ENCODE data around the gene L3MBTL4.

DNA sequence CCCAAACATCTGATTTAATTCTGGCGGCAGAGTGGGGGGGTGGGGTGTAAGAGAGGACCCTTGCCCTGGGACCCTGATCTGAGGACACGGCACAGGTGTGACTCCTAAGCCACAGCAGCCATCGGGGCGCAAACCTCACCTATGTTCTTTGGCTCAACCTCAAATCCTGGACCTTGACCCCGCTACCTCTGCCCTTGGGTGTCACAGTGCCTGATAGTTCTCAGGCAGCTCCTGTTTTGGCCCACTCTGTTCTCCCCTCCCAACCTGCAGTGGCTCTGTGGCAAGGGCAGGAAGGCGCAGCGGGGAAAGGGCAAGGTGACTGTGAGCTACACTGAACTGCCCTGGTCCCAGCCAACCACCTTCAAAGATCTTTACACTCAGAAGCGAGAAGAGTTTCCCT lies 152.8 kb downstream of the L3MBTL4 start:
- no peak for TF ChIP-seq SIN3A (IDR thresholded peaks at IDR 0.05; ENCODE audit: borderline replicate concordance, insufficient read depth, low read depth, low read length)
- TF ChIP-seq, protein P1, sequence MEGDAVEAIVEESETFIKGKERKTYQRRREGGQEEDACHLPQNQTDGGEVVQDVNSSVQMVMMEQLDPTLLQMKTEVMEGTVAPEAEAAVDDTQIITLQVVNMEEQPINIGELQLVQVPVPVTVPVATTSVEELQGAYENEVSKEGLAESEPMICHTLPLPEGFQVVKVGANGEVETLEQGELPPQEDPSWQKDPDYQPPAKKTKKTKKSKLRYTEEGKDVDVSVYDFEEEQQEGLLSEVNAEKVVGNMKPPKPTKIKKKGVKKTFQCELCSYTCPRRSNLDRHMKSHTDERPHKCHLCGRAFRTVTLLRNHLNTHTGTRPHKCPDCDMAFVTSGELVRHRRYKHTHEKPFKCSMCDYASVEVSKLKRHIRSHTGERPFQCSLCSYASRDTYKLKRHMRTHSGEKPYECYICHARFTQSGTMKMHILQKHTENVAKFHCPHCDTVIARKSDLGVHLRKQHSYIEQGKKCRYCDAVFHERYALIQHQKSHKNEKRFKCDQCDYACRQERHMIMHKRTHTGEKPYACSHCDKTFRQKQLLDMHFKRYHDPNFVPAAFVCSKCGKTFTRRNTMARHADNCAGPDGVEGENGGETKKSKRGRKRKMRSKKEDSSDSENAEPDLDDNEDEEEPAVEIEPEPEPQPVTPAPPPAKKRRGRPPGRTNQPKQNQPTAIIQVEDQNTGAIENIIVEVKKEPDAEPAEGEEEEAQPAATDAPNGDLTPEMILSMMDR (IDR thresholded peaks at IDR 0.05): no peak

Data from Panc1 (cell line).